IMR-90 (cell line): ENCODE results near the gene PTGR3. TPM values are rescaled to one million over a fixed set of nuclear protein-coding genes. Genes with fewer than 3 reads are reported as not detected.

Experiments
- ATAC-seq: fragments of 200-7000 bp; cut with Tn5 transposase; 2 replicates; pipeline ENCODE4 v1.9.1; 2020; ENCODE audit warnings: low read depth, mild to moderate bottlenecking, moderate library complexity
- BruUV-seq: library from RNA; stranded (reverse); fragments of 400-500 nt; replicated peaks from 2 replicates; lab custom pipeline; 2021; lab: Mats Ljungman, UMichigan
- CTCF ChIA-PET: fragments of 300-600 bp; formaldehyde crosslinking; extraction: SDS; loops from one replicate; lab custom pipeline; 2021; ENCODE audit warnings: antibody characterized with exemption; lab: Yijun Ruan, JAX
- POLR2A ChIA-PET: fragments of 300-600 bp; sonication (Branson Sonifier 250); formaldehyde crosslinking; loops from one replicate; lab custom pipeline; 2022; ENCODE audit warnings: antibody characterized with exemption; ENCODE audit not compliant: unreplicated experiment; lab: Charles Lee
- DNase-seq: peaks from one replicate; pipeline ENCODE4 v3.0.0; 2013
- H2AFZ ChIP-seq: replicated peaks from 2 replicates; pipeline ENCODE3; 2013; ENCODE audit warnings: low read length, mild to moderate bottlenecking; ENCODE audit not compliant: poor library complexity
- H2AK5ac ChIP-seq: 2 replicates; pipeline ENCODE4 v1.6.1; 2013; ENCODE audit warnings: low read depth, low read length, inconsistent platforms
- H2AK9ac ChIP-seq: replicated peaks from 2 replicates; pipeline ENCODE3; 2013; ENCODE audit warnings: mild to moderate bottlenecking, low read depth, low read length, moderate library complexity; ENCODE audit not compliant: poor library complexity
- H2BK120ac ChIP-seq: 2 replicates; pipeline ENCODE4 v1.6.1; 2013; ENCODE audit warnings: low read depth, low read length, inconsistent platforms
- H2BK15ac ChIP-seq: 3 replicates; pipeline ENCODE4 v1.6.1; 2013; ENCODE audit warnings: low read depth, low read length, inconsistent platforms
- H2BK20ac ChIP-seq: 2 replicates; pipeline ENCODE4 v1.6.1; 2013; ENCODE audit warnings: low read depth, mild to moderate bottlenecking, inconsistent platforms, low read length, moderate library complexity
- H2BK5ac ChIP-seq: 2 replicates; pipeline ENCODE4 v1.6.1; 2013; ENCODE audit warnings: mild to moderate bottlenecking, low read depth, low read length, inconsistent platforms; ENCODE audit not compliant: poor library complexity, severe bottlenecking
- H3K14ac ChIP-seq: replicated peaks from 2 replicates; pipeline ENCODE4 v1.6.1; 2013; ENCODE audit warnings: low read depth, low read length, inconsistent platforms
- H3K18ac ChIP-seq: 2 replicates; pipeline ENCODE4 v1.6.1; 2013; ENCODE audit warnings: low read depth, low read length, control low read depth
- H3K23ac ChIP-seq: 2 replicates; pipeline ENCODE4 v1.6.1; 2013; ENCODE audit warnings: low read depth, low read length, inconsistent platforms
- H3K27ac ChIP-seq: 2 replicates; pipeline ENCODE4 v1.5.1; 2013; ENCODE audit warnings: mild to moderate bottlenecking, control low read depth, low read length; ENCODE audit not compliant: insufficient read depth
- H3K27me3 ChIP-seq: 2 replicates; pipeline ENCODE4 v1.6.1; 2013; ENCODE audit warnings: low read length; ENCODE audit not compliant: control insufficient read depth, insufficient read depth
- H3K36me3 ChIP-seq: 2 replicates; pipeline ENCODE4 v1.6.1; 2013; ENCODE audit warnings: low read length, mixed read lengths; ENCODE audit not compliant: control insufficient read depth, insufficient read depth
- H3K4ac ChIP-seq: 2 replicates; pipeline ENCODE4 v1.6.1; 2013; ENCODE audit warnings: low read depth, low read length, inconsistent platforms
- H3K4me1 ChIP-seq: 2 replicates; pipeline ENCODE4 v1.6.1; 2013; ENCODE audit warnings: low read length, mixed read lengths; ENCODE audit not compliant: control insufficient read depth, insufficient read depth
- H3K4me2 ChIP-seq: 2 replicates; pipeline ENCODE4 v1.6.1; 2013; ENCODE audit warnings: low read depth, mild to moderate bottlenecking, control low read depth, low read length, moderate library complexity
- H3K4me3 ChIP-seq: 2 replicates; pipeline ENCODE4 v1.5.1; 2013; ENCODE audit warnings: low read depth, mild to moderate bottlenecking, control low read depth, low read length, moderate library complexity; ENCODE audit not compliant: insufficient read depth
- H3K56ac ChIP-seq: 2 replicates; pipeline ENCODE4 v1.6.1; 2013; ENCODE audit warnings: low read length, inconsistent platforms; ENCODE audit not compliant: insufficient read depth; ENCODE audit errors: extremely low read depth
- H3K79me1 ChIP-seq, 2 experiments: 2 replicates each; pipeline ENCODE4 v1.6.1; 2013; ENCODE audit warnings: low read length in 2 of 2, inconsistent platforms in 1 of 2, low read depth in 1 of 2
- H3K9ac ChIP-seq: 2 replicates; pipeline ENCODE4 v1.6.1; 2013; ENCODE audit warnings: low read depth, low read length, control low read depth
- H3K9me1 ChIP-seq: 2 replicates; pipeline ENCODE4 v1.6.1; 2013; ENCODE audit warnings: low read length, inconsistent platforms; ENCODE audit not compliant: insufficient read depth
- H3K9me3 ChIP-seq: 2 replicates; pipeline ENCODE4 v1.6.1; 2013; ENCODE audit warnings: low read length; ENCODE audit not compliant: control insufficient read depth, insufficient read depth
- H4K20me1 ChIP-seq: 2 replicates; pipeline ENCODE4 v1.6.1; 2013; ENCODE audit warnings: low read length, inconsistent platforms; ENCODE audit not compliant: insufficient read depth
- H4K5ac ChIP-seq: 2 replicates; pipeline ENCODE4 v1.6.1; 2013; ENCODE audit warnings: mild to moderate bottlenecking, low read depth, low read length, control low read depth
- H4K8ac ChIP-seq, 2 experiments: 2 replicates each; pipeline ENCODE4 v1.6.1; 2013; ENCODE audit warnings: low read depth in 2 of 2, low read length in 2 of 2, control low read depth in 1 of 2, inconsistent platforms in 1 of 2
- H4K91ac ChIP-seq: 2 replicates; pipeline ENCODE4 v1.6.1; 2013; ENCODE audit warnings: low read depth, low read length, inconsistent platforms; ENCODE audit not compliant: insufficient read depth
- ELK1 ChIP-seq: fragments of 150-350 bp; IDR thresholded peaks from 2 replicates; pipeline ENCODE4 v1.6.1; 2016; ENCODE audit warnings: low read depth, mild to moderate bottlenecking, low read length, moderate library complexity, borderline replicate concordance
- FOS ChIP-seq: fragments of 150-350 bp; IDR thresholded peaks from 2 replicates; pipeline ENCODE4 v1.6.1; 2016; ENCODE audit warnings: low read depth, low read length
- MAFK ChIP-seq: IDR thresholded peaks from 2 replicates; pipeline ENCODE4 v1.6.1; 2012; ENCODE audit warnings: low read depth, low read length, improper control_type of control experiment
- MAZ ChIP-seq: IDR thresholded peaks from 2 replicates; pipeline ENCODE4 v1.6.1; 2012; ENCODE audit warnings: low read depth, mild to moderate bottlenecking, low read length, improper control_type of control experiment, moderate library complexity, borderline replicate concordance
- POLR2A ChIP-seq: IDR thresholded peaks from 2 replicates; pipeline ENCODE4 v1.6.1; 2012; ENCODE audit warnings: mild to moderate bottlenecking, low read depth, low read length
- RAD21 ChIP-seq: IDR thresholded peaks from 2 replicates; pipeline ENCODE4 v1.6.1; 2012; ENCODE audit warnings: low read length, improper control_type of control experiment
- RFX5 ChIP-seq: IDR thresholded peaks from 2 replicates; pipeline ENCODE4 v1.8.0; 2012; ENCODE audit warnings: low read depth, mild to moderate bottlenecking, low read length, moderate library complexity
- SMC3 ChIP-seq: fragments of 150-350 bp; IDR thresholded peaks from 2 replicates; pipeline ENCODE4 v1.6.1; 2016; ENCODE audit warnings: low read depth, mild to moderate bottlenecking, antibody characterized with exemption, low read length, moderate library complexity
- WGBS, 2 experiments: methylation state at CpG; one replicate each; pipeline versions ENCODE4 v1.1.5 to v1.1.7; 2013; ENCODE audit warnings: missing lambda C conversion rate in 2 of 2; ENCODE audit not compliant: insufficient read length in 1 of 2; ENCODE audit errors: extremely low coverage in 2 of 2; 5-methylcytosine and 5-hydroxymethylcytosine counted together
- dilution Hi-C: fragments of 300-500 bp; cut with HindIII; formaldehyde crosslinking; loops from one replicate; pipeline ENCODE4 v1.14.3; 2018; ENCODE audit warnings: low sequenced_read_pairs; ENCODE audit not compliant: unreplicated experiment
- in situ Hi-C: fragments of 300-500 bp; cut with MboI; formaldehyde crosslinking; loops from 3 replicates; pipeline ENCODE4 v1.14.3; 2019; ENCODE audit warnings: low sequenced_read_pairs, inconsistent platforms, mixed read lengths
- intact Hi-C: fragments of 100-400 bp; cut with micrococcal nuclease; formaldehyde crosslinking; loops from 2 replicates; pipeline ENCODE4 v1.10.0; 2022
- polyA plus RNA-seq, 3 experiments: library from polyadenylated mRNA; depleted of rRNA; stranded (reverse); fragments of >200 nt; gene quantifications; 2 replicates each; pipeline ENCODE4 v1.2.3, GENCODE V29; 2012; ENCODE audit warnings: low replicate concordance in 1 of 3
- total RNA-seq: library from RNA; depleted of rRNA; stranded (reverse); fragments of >200 nt; gene quantifications from 2 replicates; pipeline ENCODE4 v1.2.3, GENCODE V29; 2012

The PTGR3 gene
- total and polyA plus RNA-seq, 2 of the 4 experiments (the other 2 are of a cell fraction) = 16.1 to 26.4 TPM

- Histone ChIP-seq H3K14ac (no peak overlapping the region), H2BK15ac (no peak overlapping the region), H3K56ac (peak overlapping the region; percentile 27), H3K18ac (0 out of 2 replicates have a peak overlapping the region, but pooled peaks have one; percentile 27), H3K23ac (peak overlapping the region; percentile 29; the same call in 1 of the 2 replicates), H3K4me1 (peaks cover 13% of the 10 kb centered on the region), H4K8ac (no peak overlapping the region), H3K36me3 (no peaks in the 10 kb centered on the region), H3K9me1 (0 out of 2 replicates have a peak, but pooled peaks cover 4% of the 10 kb centered on the region), H2BK20ac (no peak overlapping the region), H3K9ac (peak overlapping the region; percentile 52), H4K5ac (no peak overlapping the region), H3K9me3 (no peaks in the 10 kb centered on the region), H2AK9ac (peak overlapping the region; percentile 42), H3K4me2 (peak overlapping the region; percentile 92), H3K27me3 (no peaks in the 10 kb centered on the region), H2AFZ (peak overlapping the region; percentile 85), H3K27ac (peak overlapping the region; percentile 50), H2BK5ac (peak overlapping the region; percentile 56), H3K4me3 (peak overlapping the region; percentile 93), H4K91ac (no peak overlapping the region), H3K4ac (peak overlapping the region; percentile 6; the same call in 1 of the 2 replicates), H2AK5ac (no peak overlapping the region), H2BK120ac (0 out of 2 replicates have a peak overlapping the region, but pooled peaks have one; percentile 13), H3K79me1 (peaks cover 26 to 44% of the 10 kb centered on the region in 2 experiments), H4K20me1 (peaks cover 4% of the 10 kb centered on the region; the same call in 1 of the 2 replicates)
- DNase-seq (peak; percentile 19), ATAC-seq (no peak)
- TF ChIP-seq MAZ (no peak), ELK1 (no peak), POLR2A (no peak), FOS (no peak), RAD21 (no peak), SMC3 (no peak), RFX5 (no peak), MAFK (no peak)
- POLR2A ChIA-PET = interaction anchor here (0.6 kb wide), 1 partner anchor 277 kb away, joined by 3 read pairs; no protein-coding TSS in a partner anchor
- dilution Hi-C loops = no loop called here
- intact Hi-C loops = loop anchor here (2.0 to 5.0 kb wide), 3 partner anchors 70 to 427 kb away; no protein-coding TSS in a partner anchor
- no TSS peak for BruUV-seq
- CTCF ChIA-PET = no interaction called here
- 20% methylated on average over 1 of the region's 38 CpGs; no CpG with 5 or more reads in 1 of the 2 experiments for WGBS, 2 experiments
- in situ Hi-C loops = loop anchor here (25.0 kb wide), 1 partner anchor 1150 kb away; no protein-coding TSS in a partner anchor
Measured at GRCh38 chr18:75211953-75212750, 3.2 kb upstream of the PTGR3 start.
